GM19395 (cell line): ENCODE results near the gene GTF3C2.
A peak's percentile ranks its signal among the peaks of the same experiment; 100 is the strongest.
"Not testable (repeated sequence)": the region's sequence is repeated elsewhere in the genome, so short reads cannot be mapped to it uniquely, and the experiment has no call there.

Experiments
- ATAC-seq: cut with Tn5 transposase; IDR thresholded peaks from one replicate; pipeline ENCODE4 v1.9.1; 2021; ENCODE audit warnings: mild to moderate bottlenecking, moderate library complexity; ENCODE audit not compliant: unreplicated experiment

The GTF3C2 gene

DNA sequence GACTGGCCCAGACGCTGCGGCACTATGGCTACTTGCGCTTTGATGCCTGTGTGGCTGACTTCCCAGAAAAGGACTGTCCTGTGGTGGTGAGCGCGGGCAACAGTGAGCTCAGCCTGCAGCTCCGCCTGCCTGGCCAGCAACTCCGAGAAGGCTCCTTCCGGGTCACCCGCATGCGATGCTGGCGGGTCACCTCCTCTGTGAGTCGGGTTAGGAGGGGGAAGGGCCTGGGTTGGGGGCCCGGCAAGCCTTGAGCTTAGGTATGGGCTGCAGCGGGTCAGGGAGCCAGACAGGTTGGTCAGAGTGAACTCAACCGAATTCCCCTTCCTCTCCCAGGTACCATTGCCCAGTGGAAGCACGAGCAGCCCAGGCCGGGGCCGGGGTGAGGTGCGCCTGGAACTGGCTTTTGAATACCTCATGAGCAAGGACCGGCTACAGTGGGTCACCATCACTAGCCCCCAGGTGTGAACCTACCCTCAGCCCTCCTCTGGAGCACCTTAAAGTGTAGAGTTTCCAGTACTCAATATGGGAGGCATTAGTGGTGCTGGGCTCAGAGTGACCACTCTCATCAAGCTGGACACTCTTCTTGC lies 19.0 kb upstream of the GTF3C2 start:
- ATAC-seq, result no peak

DNA sequence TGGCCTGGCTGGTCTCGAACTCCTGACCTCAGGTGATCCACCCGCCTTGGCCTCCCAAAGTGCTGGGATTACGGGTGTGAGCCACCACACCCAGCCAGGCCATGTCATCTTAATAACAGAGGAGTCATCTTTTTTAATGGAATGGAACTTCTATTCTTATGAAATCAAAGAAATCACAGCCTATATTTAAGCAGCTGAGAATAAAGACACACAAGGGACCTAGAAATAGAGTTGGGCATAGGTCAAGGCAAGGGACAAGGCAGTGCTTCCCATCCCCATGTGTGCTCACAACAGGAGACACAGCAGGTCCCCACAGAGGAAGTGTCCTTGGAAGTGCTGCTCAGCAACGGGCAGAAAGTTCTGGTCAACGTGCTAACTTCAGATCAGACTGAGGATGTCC lies 17.0 kb upstream of the GTF3C2 start:
- no peak for ATAC-seq

- ATAC-seq, result no peak
Measured at GRCh38 chr2:27372937-27373336, 16.4 kb upstream of the GTF3C2 start.

- peak; percentile 35 for ATAC-seq
Measured at GRCh38 chr2:27370816-27371620, 14.5 kb upstream of the GTF3C2 start.

DNA sequence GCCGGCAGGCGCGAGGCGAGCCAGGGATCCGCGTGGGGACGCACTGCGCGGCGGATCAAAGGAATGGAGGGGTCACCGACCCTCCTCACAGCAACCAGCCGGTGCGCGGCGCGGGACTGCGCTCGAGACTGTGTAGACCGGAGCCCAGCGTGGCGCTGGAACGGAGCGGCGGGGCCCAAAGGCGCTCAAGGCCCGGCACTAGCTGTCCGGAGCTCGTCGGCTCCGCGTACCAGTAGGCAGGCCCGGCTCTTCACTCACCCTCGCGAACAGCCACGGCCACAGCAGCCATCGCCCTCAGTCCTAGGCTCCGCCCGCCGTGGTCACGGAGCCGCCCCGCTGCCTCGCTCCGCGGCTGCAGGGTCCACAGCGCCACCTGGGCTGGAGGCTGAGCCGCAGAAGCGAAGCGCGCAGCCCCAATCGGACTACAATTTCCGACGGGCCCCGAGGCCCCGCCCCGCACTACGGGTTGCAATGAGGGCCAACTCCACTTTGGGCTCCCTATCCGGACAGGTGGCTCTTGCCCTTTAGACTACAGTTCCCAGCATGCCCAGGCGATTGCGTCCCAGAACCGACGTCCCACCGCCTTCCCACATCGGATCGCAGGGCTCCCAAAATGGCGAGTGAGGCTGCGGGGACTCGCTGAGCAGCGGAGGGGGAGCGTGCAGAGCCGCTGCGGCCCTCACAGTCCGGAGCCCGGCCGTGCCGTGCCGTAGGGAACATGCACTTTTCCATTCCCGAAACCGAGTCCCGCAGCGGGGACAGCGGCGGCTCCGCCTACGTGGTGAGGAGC lies 13.7 kb upstream of the GTF3C2 start, which contains the start of the genes EIF2B4 and SNX17:
Gene EIF2B4 (minus strand): TSS at position 313 of the 790 bp plus-strand sequence. CDS start 24 bp downstream, at position 289.
Gene SNX17 (plus strand): TSS at position 591 of the 790 bp plus-strand sequence. CDS start 128 bp downstream, at position 719.
- peak; percentile 88 for ATAC-seq

GRCh38 chr2:27369471-27370025 lies 13.0 kb upstream of the GTF3C2 start:
- ATAC-seq, result peak; percentile 10

- no peak for ATAC-seq
Measured at GRCh38 chr2:27363933-27364332, 7.4 kb upstream of the GTF3C2 start.

DNA sequence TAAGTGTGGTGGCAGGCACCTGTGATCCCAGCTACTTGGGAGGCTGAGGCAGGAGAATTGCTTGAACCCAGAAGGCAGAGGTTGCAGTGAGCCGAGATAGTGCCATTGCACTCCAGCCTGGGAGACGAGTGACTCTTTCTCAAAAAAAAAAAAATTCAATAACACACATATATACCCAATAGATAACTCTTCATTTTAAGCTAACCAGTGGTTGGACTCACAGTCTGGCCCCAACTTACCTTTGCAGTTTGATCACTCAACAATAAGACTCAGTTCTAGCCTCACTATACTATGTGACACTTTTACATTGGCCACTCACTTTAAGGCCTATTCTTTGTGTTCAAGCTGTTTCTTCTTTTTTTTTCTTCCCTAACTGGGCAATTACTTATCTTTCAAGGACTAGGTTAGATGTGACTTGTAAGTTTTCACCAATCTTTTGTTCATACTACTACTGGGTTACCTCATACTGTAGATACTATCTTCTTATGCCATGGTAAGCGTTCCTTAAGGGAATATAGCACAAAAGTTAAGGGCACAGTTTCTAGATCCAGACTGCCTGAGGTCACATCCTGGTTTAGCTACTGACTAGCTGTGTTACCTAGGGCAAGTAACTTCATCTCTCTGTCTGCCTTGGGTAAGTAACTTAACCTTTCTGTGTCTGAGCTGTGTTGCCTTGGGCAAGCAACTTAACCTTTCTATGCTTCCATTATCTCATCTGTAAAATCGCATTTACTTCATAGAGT lies 6.3 kb upstream of the GTF3C2 start:
- ATAC-seq, result no peak

DNA sequence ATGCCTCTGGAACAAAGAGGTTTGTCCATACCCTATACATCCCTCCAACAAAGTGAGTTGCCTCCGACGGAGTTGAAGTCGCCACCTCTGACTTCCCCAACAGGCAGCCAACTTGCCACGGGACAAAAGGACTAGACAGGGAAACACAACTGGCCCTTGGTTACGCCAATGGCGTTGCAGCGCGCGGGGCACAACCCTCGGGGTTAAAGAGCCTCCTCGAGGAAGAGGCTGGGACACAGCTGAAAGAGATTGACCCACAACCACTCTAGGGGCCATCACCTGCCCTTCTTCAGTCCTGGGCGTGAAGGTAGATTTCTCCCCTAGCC lies 545 bp downstream of the GTF3C2 start:
- peak; percentile 32 for ATAC-seq

DNA sequence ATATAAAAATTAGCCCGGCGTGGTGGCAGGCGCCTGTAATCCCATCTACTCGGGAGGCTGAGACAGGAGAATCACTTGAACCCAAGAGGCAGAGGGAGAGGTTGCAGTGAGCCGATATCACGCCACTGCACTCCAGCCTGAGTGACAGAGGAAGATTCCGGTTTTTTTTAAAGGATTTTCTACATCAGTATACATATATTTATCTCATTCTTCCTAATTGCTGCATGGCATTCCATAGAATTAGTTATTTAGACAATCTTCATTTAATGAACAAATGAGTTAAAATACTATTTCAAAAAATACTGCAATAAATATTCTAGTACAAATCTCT lies 2.0 kb downstream of the GTF3C2 start:
- ATAC-seq, result no peak

- no peak for ATAC-seq
Measured at GRCh38 chr2:27353762-27354596, 2.6 kb downstream of the GTF3C2 start.

DNA sequence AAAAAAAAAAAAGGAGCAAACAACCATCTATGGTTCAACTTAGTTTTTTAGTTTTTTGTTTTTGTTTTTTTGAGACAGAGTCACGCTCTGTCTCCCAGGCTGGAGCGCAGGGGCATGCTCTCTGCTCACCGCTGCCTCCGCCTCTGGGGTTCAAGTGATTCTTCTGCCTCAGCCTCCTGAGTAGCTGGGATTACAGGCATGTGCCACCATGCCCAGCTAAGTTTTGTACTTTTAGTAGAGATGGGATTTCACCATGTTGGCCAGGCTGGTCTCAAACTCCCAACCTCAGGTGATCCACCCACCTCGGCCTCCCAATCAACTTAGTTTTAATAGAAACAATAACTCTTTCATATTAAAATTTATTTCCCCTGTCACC lies 3.2 kb downstream of the GTF3C2 start:
- not testable (repeated sequence) for ATAC-seq

- ATAC-seq, result no peak
Measured at GRCh38 chr2:27351802-27352598, 4.6 kb downstream of the GTF3C2 start.

- no peak for ATAC-seq
Measured at GRCh38 chr2:27350106-27350693, 6.4 kb downstream of the GTF3C2 start.

GRCh38 chr2:27347641-27348040 lies 8.9 kb downstream of the GTF3C2 start:
- ATAC-seq, result no peak

GRCh38 chr2:27336173-27336572 lies 20.4 kb downstream of the GTF3C2 start:
- ATAC-seq, result no peak

GRCh38 chr2:27335311-27335710 lies 21.3 kb downstream of the GTF3C2 start:
- no peak for ATAC-seq

- no peak for ATAC-seq
Measured at GRCh38 chr2:27324720-27325119, 31.8 kb downstream of the GTF3C2 start.
